Psoas muscle (tissue), 8 donors: Measurements from ENCODE around the gene AMOTL1. TPM values are rescaled to one million over a fixed set of nuclear protein-coding genes. Genes with fewer than 3 reads are reported as not detected.
"Not testable (repeated sequence)": the region's sequence is repeated elsewhere in the genome, so short reads cannot be mapped to it uniquely, and the experiment has no call there.

Experiments
- ATAC-seq, 4 donors: fragments of 200-7000 bp; cut with Tn5 transposase; one replicate each; pipeline ENCODE4 v1.9.1; 2020; ENCODE audit warnings: moderate library complexity in 3 of 4, mild to moderate bottlenecking in 2 of 4
- DNase-seq, 2 donors: peaks; one replicate each; pipeline ENCODE4 v3.0.0-alpha.2; 2020
- H3K27ac ChIP-seq: fragments of 200-600 bp; one replicate; pipeline ENCODE4 v1.8.0; 2022
- H3K27me3 ChIP-seq, 3 donors: fragments of 200-600 bp in 1 of 3; one replicate each; pipeline versions ENCODE4 v1.6.1 to v1.8.0; 2013 to 2022; ENCODE audit warnings: low read length in 2 of 3, mild to moderate bottlenecking in 2 of 3, moderate library complexity in 1 of 3; ENCODE audit not compliant: insufficient read depth in 3 of 3
- H3K36me3 ChIP-seq, 2 donors: fragments of 200-600 bp in 1 of 2; one replicate each; pipeline versions ENCODE4 v1.6.1 to v1.8.0; 2013 to 2022; ENCODE audit warnings: low read depth in 1 of 2, mild to moderate bottlenecking in 1 of 2, moderate library complexity in 1 of 2; ENCODE audit not compliant: insufficient read depth in 1 of 2
- H3K4me1 ChIP-seq: fragments of 200-600 bp; one replicate; pipeline ENCODE4 v1.8.0; 2022
- H3K4me3 ChIP-seq: fragments of 200-600 bp; one replicate; pipeline ENCODE4 v1.8.0; 2022; ENCODE audit warnings: mild to moderate bottlenecking
- H3K9me3 ChIP-seq: fragments of 200-600 bp; one replicate; pipeline ENCODE4 v1.8.0; 2022
- CTCF ChIP-seq: fragments of 200-600 bp; IDR thresholded peaks from one replicate; pipeline ENCODE4 v1.8.0; 2022; ENCODE audit warnings: antibody characterized with exemption
- WGBS, 3 donors: extraction: QIAGEN DNeasy Blood & Tissue Kit; methylation state at CpG; one replicate each; pipeline versions ENCODE4 v1.1.6 to v1.1.7; 2013; 5-methylcytosine and 5-hydroxymethylcytosine counted together
- intact Hi-C, 2 donors: fragments of 100-400 bp; cut with DNase I; formaldehyde crosslinking; loops; one replicate each; pipeline versions ENCODE4 v1.11.0 to v1.14.2; 2022
- polyA plus RNA-seq, 3 donors: library from polyadenylated mRNA; stranded (reverse); fragments of 200-250 nt; gene quantifications; one replicate each; pipeline ENCODE4 v1.2.3, GENCODE V29; 2013
- total RNA-seq, 4 donors: library from RNA; stranded (reverse); fragmentation: NEBNext Ultra II Directional in 2 of 4; extraction: Animal tissue kit (Norgen Biotek cat#: 25700) in 2 of 4; gene quantifications; one replicate each; pipeline versions ENCODE4 v1.2.1 to v1.2.4, GENCODE V29; 2021 to 2023
- donor health status: healthy with polysubstance abuse.
- donor health status: DM: no; HTN: no; CAD: no; lungs with moderate emphysema.
- donor health status: Bipolar disorder and iron deficiency.
- donor health status: healthy.
- donor health status: DM: yes; HTN: yes; CAD: no.
- donor health status: DM: no; HTN: no; CAD: no.
- donor health status: DM: no; HTN: no; CAD: no.
- donor health status: DM: yes; HTN: yes; CAD: no.

Gene AMOTL1
- total and polyA plus RNA-seq, 7 donors = 46.5 to 355 (median 225) TPM

DNA sequence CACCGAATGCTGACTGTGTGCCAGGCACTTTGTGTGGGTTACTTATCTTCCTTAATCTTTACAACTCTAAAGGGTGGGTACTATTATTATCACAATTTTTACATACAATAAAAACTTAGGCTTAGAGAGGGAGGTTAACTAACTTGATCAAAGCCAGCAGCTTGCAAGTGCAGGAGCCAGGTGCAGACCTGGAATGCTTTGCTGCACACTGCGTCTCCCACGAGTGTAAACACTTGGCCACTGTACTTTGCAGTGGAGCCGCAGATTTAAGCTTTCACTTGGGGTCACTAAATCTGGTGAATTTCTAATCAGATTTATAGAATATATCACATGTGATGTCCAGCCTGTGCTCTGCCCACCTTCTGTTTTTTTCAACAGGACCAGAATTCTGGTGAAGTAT, 36.7 kb downstream of the AMOTL1 start:
- no peaks in the 10 kb centered on the region for H3K27me3 ChIP-seq
- intact Hi-C loops = loop anchor here in 1 of 2 donors (5.0 kb wide), 1 partner anchor 52 kb away; no protein-coding TSS in a partner anchor
- peaks cover 4 to 48% of the 10 kb centered on the region in 2 donors for H3K36me3 ChIP-seq
- ATAC-seq (no peak), DNase-seq (no peak)
- peak overlapping the region; percentile 64 for H3K27ac ChIP-seq
- H3K4me1 ChIP-seq = peaks cover 73% of the 10 kb centered on the region
- TF ChIP-seq CTCF = no peak
- no peaks in the 10 kb centered on the region for H3K9me3 ChIP-seq
- no peak overlapping the region for H3K4me3 ChIP-seq
- 32 to 50% (median 45%) methylated on average over 4 of the region's 4 CpGs for WGBS, 3 donors

GRCh38 chr11:94806014-94806413, 37.9 kb downstream of the AMOTL1 start:
- DNase-seq (no peak), ATAC-seq (peak in 2 of 4 donors; percentile 33 to 42)
- H3K4me1 ChIP-seq = peaks cover 62% of the 10 kb centered on the region

DNA sequence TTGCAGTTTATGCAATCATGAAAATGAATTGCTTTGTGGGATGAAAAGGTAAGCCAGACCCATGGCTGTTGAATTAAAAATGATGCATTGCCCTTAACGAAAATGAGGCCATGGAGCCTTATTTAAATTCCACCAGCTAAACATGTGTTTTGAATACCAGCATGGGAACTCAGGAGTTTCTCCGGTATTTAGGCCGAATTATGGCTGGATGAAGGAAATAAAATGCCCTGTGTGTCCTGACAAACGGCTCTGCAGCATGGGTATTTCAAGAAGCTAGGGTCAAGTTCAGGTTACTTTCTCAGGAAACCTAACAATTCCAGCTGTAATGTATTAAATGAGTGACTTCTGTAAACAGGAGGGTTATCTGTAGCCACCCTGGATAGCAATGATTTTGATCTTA, 38.3 kb downstream of the AMOTL1 start:
- H3K4me1 ChIP-seq = peaks cover 58% of the 10 kb centered on the region
- peak overlapping the region; percentile 64 for H3K27ac ChIP-seq
- no peak for ATAC-seq
- DNase-seq = no peak
- intact Hi-C loops = no loop called here
- peaks cover 0 to 33% of the 10 kb centered on the region in 2 donors for H3K36me3 ChIP-seq
- no peaks in the 10 kb centered on the region for H3K9me3 ChIP-seq
- TF ChIP-seq CTCF = no peak
- H3K27me3 ChIP-seq = no peaks in the 10 kb centered on the region
- H3K4me3 ChIP-seq = no peak overlapping the region
- 25 to 39% (median 25%) methylated on average over 4 of the region's 4 CpGs for WGBS, 3 donors

More at GRCh38 chr11:94806014-94806413, 37.9 kb downstream of the AMOTL1 start:
- Histone ChIP-seq H3K36me3 (peaks cover 0 to 37% of the 10 kb centered on the region in 2 donors), H3K4me3 (no peak overlapping the region), H3K27me3 (no peaks in the 10 kb centered on the region), H3K27ac (peak overlapping the region; percentile 64), H3K9me3 (no peaks in the 10 kb centered on the region)
- intact Hi-C loops = no loop called here
- 13 to 30% (median 14%) methylated on average over 1 of the region's 1 CpG for WGBS, 3 donors
- TF ChIP-seq CTCF = no peak

GRCh38 chr11:94809251-94809650, 41.1 kb downstream of the AMOTL1 start:
- H3K27me3 ChIP-seq = no peaks in the 10 kb centered on the region
- peaks cover 44% of the 10 kb centered on the region for H3K4me1 ChIP-seq
- H3K27ac ChIP-seq = no peak overlapping the region
- ATAC-seq (peak; percentile 52 to 78 (median 66)), DNase-seq (no peak)
- WGBS, 3 donors = 78 to 85% (median 81%) methylated on average over 5 of the region's 5 CpGs
- intact Hi-C loops = no loop called here
- H3K4me3 ChIP-seq = no peak overlapping the region
- peaks cover 2 to 35% of the 10 kb centered on the region in 2 donors for H3K36me3 ChIP-seq
- TF ChIP-seq CTCF = no peak
- H3K9me3 ChIP-seq = no peaks in the 10 kb centered on the region

- peak in 2 of 4 donors; percentile 9 to 19 for ATAC-seq
- H3K9me3 ChIP-seq, H3K27me3 ChIP-seq, H3K4me3 ChIP-seq, DNase-seq, intact Hi-C loops: not testable (repeated sequence)
- H3K27ac ChIP-seq = peak overlapping the region; percentile 67
- H3K4me1 ChIP-seq = peaks cover 21% of the 10 kb centered on the region
- WGBS, 3 donors = 87 to 94% (median 90%) methylated on average over 8 of the region's 9 CpGs
- H3K36me3 ChIP-seq = peaks cover 2 to 30% of the 10 kb centered on the region in 2 donors
Measured at GRCh38 chr11:94812724-94813720, 44.9 kb downstream of the AMOTL1 start.
